GM19023 (cell line): ENCODE results near the gene FBXO17.

ENCODE experiments used
- ATAC-seq: cut with Tn5 transposase; IDR thresholded peaks from one replicate; pipeline ENCODE4 v1.9.1; 2021; ENCODE audit warnings: mild to moderate bottlenecking, moderate library complexity; ENCODE audit not compliant: unreplicated experiment

Gene FBXO17

GRCh38 chr19:38918526-38918925 is 57.0 kb downstream of the FBXO17 start:
- ATAC-seq, result no peak

- ATAC-seq, result no peak
These were observed 57.5 kb downstream of the FBXO17 start for GRCh38 chr19:38917921-38918491.

- no peak for ATAC-seq
These were observed 58.0 kb downstream of the FBXO17 start for GRCh38 chr19:38917516-38917915.

DNA sequence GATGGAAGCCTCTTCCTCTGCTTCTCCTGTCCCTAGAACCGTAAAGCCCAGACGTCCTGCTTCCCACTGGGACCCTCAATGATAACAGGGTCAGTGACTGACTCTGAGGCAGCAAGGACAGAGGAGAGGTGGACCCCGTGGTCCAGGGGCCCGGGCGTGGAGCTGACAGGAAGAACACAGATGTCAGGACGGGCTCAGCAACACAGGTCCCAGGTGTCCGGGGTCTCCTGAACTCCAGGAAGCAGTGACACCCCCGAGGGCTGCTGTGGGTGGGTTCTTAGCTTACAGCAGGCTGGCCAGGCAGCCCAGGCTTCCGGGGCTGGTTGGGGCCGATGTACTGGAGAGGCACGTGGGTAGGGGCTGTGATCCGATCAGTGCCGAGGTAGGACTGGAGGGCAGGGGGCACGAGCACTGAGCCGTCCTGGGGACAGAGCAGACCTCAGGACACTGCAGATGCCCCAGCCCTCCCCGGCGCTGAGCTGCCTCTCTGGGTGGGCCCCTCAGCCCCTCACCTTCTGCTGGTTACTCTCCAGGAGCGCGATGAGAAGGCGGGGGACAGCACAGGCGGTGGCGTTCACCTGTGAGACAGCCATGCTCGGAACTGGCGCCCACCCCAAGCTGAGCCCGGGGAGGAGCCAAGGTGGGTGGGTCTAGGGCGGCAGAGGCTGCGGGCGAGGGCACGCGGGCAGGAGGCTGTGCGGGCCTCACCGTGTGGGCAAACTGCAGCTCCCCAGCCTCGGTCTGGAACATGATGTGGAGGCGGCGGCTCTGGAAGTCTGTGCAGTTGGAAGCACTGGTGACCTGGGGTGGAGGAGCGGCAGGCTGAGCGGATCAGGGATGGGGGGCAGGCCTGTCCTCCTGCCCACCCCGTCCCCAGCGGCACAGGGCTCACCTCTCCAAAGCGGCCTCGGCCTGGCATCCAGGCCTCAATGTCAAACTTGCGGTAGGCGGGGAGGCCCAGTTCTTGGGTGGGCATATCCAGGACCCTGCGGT is 59.9 kb downstream of the FBXO17 start:
- ATAC-seq, result no peak

DNA sequence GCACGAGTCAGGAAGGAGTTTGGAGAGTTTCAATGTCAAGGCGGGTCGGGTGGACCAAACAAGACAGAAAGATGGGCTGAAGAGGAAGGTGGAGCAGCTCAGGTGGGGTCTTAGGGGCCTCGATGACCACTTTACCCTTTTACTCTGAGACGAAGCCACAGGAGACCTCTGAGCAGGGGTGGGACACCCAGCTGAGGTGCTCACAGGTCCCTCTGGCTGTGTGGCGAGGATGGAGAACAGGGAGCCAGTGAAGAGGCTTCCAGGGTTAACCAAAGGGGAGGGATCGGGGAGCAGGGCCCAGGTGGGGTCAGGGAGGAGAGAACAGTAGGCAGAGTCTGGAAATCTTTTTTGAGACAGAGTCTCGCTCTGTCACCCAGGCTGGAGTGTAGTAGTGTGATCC is 61.6 kb downstream of the FBXO17 start:
- no peak for ATAC-seq

DNA sequence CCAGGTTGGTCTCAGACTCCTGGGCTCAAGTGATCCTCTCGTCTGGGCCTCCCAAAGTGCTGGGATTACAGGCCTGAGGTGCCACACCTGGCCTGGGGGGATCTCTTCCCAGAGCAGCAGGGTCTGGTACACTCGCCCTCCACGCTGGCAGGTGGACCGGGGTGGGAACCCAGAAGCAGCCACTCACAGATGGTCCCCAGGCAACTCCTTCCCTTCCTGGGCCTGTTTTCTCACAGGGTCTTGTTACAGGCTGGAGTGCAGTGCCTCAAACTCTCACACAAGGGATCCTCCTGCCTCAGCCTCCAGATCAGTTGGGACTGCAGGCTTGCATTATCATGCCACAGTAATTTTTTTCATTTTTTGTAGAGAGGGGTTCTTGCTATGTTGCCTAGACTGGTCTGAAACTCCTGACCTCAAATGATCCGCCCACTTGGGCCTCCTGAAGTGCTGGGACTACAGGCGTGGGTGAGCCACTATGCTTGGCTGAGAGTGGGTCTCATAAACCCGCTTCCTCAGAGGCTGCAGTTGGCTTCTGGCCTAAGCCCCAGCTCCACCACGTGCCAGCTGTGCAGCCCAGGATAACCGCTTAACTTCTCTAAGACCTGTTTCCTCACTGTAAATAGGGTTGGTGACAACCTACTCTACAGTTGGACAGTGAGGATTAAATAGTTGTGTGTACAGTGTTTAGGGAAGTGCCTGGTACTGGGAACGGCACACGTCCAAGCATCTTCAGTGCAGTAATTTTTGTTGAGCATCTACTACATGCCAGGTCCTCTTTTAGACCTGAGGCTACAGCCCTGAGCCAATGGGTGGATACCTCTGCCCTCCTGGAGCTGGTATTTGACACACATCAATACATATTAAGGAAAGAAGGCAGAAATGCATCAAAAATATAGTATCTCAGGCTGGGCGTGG is 62.7 kb downstream of the FBXO17 start:
- ATAC-seq, result no peak

- ATAC-seq, result no peak
These were observed 64.0 kb downstream of the FBXO17 start for GRCh38 chr19:38911388-38912001.

GRCh38 chr19:38910488-38910887 is 65.1 kb downstream of the FBXO17 start:
- ATAC-seq, result no peak

DNA sequence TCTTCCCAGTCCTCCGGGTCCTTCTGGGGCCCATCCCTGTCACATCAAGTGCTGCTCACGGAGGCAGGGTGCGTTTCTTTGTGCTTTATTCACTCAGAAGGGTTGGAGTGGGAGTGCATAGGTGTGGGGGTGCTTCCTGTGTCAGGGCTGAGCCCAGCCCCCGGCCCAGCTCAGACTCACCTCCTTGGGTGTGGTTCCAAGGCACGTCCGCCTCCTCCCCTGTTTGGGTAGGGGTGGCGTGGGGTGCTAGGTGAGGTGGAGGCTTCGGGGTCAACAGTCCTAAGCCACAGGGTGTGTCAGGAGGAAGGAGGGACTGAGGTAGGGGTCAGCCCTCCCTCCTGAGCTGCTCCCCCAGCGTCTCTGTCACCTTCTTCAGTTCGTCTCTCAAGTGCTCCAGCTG is 66.6 kb downstream of the FBXO17 start:
- ATAC-seq, result no peak

GRCh38 chr19:38907670-38908069 is 67.9 kb downstream of the FBXO17 start:
- ATAC-seq, result no peak

DNA sequence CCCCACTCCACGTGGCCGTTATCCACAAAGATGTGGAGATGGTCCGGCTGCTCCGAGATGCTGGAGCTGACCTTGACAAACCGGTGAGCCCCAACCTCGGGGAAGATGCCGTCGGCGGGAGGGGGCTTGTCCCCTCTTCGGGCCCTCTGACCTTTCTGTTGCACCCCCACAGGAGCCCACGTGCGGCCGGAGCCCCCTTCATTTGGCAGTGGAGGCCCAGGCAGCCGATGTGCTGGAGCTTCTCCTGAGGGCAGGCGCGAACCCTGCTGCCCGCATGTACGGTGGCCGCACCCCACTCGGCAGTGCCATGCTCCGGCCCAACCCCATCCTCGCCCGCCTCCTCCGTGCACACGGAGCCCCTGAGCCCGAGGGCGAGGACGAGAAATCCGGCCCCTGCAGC is 68.3 kb downstream of the FBXO17 start:
- no peak for ATAC-seq

GRCh38 chr19:38905620-38906019 is 69.9 kb downstream of the FBXO17 start:
- no peak for ATAC-seq

DNA sequence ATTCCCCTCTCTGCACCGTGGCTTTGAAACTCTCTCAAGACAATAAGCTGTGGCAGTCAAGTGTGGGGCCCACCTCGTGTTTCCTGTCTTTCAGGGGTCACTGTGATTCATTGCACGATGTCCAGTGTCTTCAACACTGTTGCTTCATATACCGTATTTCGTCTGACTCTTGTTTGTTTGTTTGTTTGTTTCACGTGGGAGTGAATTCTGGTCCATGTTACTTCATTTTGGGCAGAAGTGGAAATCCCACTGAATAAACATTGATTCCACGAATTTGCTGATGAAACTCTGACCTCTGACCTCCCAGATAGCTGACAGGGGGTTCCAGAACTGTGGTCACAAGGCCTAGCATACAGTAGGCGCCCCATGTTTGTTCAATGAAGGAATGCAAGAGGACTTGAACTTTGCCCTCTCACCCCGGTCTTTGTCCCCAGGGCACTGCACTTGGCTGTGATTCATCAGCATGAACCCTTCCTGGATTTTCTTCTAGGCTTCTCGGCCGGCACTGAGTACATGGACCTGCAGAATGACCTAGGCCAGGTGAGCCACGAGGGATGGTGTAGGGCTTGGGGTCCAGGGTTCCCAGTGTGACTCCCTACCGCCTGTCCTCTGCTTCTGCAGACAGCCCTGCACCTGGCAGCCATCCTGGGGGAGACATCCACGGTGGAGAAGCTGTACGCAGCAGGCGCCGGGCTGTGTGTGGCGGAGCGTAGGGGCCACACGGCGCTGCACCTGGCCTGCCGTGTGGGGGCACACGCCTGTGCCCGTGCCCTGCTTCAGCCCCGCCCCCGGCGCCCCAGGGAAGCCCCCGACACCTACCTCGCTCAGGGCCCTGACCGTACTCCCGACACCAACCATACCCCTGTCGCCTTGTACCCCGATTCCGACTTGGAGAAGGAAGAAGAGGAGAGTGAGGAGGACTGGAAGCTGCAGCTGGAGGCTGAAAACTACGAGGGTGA is 70.7 kb downstream of the FBXO17 start:
- ATAC-seq, result no peak

- ATAC-seq, result no peak
These were observed 73.9 kb downstream of the FBXO17 start for GRCh38 chr19:38901683-38902082.

GRCh38 chr19:38900743-38901190 is 74.8 kb downstream of the FBXO17 start:
- ATAC-seq, result no peak

- ATAC-seq, result no peak
These were observed 75.3 kb downstream of the FBXO17 start for GRCh38 chr19:38900202-38900629.

- ATAC-seq, result peak; percentile 85
These were observed 75.9 kb downstream of the FBXO17 start, which contains the start of the genes NFKBIB and SIRT2 for GRCh38 chr19:38899447-38900201. TSS of gene NFKBIB (plus strand) at chr19:38899969. CDS start at chr19:38900033, 64 bp downstream. TSS of gene SIRT2 (minus strand) at chr19:38899618. CDS start at chr19:38899521, 97 bp downstream.

DNA sequence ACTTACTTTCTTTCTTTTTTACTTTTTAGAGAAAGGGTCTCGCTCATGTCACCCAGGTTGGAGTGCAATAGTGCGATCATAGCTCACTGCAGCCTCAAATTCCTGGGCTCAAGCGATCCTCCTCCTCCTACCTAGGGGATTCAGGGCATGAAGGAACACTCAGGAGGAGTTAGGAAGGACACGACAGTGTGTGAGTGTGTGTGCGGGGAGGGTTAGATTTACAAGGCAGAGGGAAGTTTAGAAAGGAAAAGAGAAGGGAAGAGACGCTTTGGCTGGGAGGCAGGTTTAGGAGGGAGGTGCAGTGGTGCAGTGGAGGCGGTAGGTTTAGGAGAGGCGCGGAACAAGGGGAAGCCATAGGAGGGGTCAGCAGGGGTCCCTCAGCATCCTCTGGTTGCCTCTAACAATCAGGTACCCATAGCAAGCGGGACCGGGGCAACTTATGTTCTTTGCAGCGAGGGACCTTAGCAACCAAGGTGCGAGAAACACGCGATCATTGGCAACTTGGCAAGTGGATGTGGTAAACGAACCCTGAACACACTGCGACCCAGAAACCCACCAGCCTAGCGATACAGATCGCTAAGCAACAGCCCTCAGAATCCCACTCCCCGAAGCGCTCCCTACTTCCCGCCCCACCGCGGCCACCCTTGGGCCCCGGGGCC is 76.6 kb downstream of the FBXO17 start:
- no peak for ATAC-seq
